ENCODE data around the gene SLC34A3. TPM values are rescaled to one million over a fixed set of nuclear protein-coding genes. Genes with fewer than 3 reads are reported as not detected.
A peak's percentile ranks its signal among the peaks of the same experiment; 100 is the strongest.

The SLC34A3 gene
- total and polyA plus RNA-seq, 2 of the 8 experiments (the other 6 are each of a cell fraction or from before 2014, with no cell fraction given), result 0.08 TPM; not detected in 1

- Histone ChIP-seq H3K14ac (ENCODE audit: insufficient read length) (no peak overlapping the region), H2BK120ac (replicated peaks; ENCODE audit: low read depth, low read length) (no peak overlapping the region), H2BK12ac (ENCODE audit: low read depth, low read length) (peak overlapping the region; percentile 23; the same call in 1 of the 2 replicates), H3K79me1 (ENCODE audit: low read depth, low read length) (no peaks in the 10 kb centered on the region; the same call in 1 of the 2 replicates), H2AK5ac (ENCODE audit: low read depth, low read length) (no peak overlapping the region), H3K23ac (ENCODE audit: insufficient read length) (no peak overlapping the region), H3K9me3 (ENCODE audit: insufficient read depth in 2 of 2, low read depth in 1 of 2, low read length in 1 of 2) (no peaks in the 10 kb centered on the region; a peak in 1 of 4 replicates), H3K27me3 (replicated peaks in 1 of 4; ENCODE audit: control insufficient read depth in 3 of 4, extremely low read depth in 1 of 4, insufficient read depth in 3 of 4, low read length in 3 of 4) (peaks cover 2 to 27% (median 14%) of the 10 kb centered on the region in 4 experiments; a peak in 6 of 7 replicates), H3K18ac (ENCODE audit: extremely low read depth, low read length) (no peak overlapping the region; the same call in 1 of the 2 replicates), H4K8ac (ENCODE audit: extremely low read depth, insufficient read depth, low read length) (peak overlapping the region; percentile 66; the same call in 1 of the 2 replicates), H3K23me2 (ENCODE audit: low read depth, low read length) (peaks cover 11% of the 10 kb centered on the region; the same call in 1 of the 2 replicates), H4K5ac (ENCODE audit: insufficient read length, low read depth, low read length) (no peak overlapping the region), H3K4me3 (ENCODE audit: extremely low read depth in 1 of 4, insufficient read depth in 2 of 4, low read depth in 3 of 4, low read length in 4 of 4) (peak overlapping the region; percentile 26 to 70 (median 38); a peak in 7 of 8 replicates), H3K79me2 (ENCODE audit: control insufficient read depth in 1 of 2, insufficient read depth in 2 of 2, low read length in 2 of 2) (no peaks in the 10 kb centered on the region), H2BK5ac (ENCODE audit: low read depth, low read length) (no peak overlapping the region), H2BK20ac (ENCODE audit: low read length) (no peak overlapping the region), H3K56ac (replicated peaks; ENCODE audit: insufficient read length, low read depth, low read length) (no peak overlapping the region), H2AFZ (ENCODE audit: low read length) (no peak overlapping the region), H3K9ac (replicated peaks in 1 of 4; ENCODE audit: extremely low read depth in 1 of 4, low read depth in 3 of 4, low read length in 3 of 4) (no peak overlapping the region), H3K4ac (replicated peaks; ENCODE audit: insufficient read length, low read depth, low read length) (no peak overlapping the region), H4K91ac (replicated peaks; ENCODE audit: insufficient read length, low read length) (no peak overlapping the region), H3K4me2 (ENCODE audit: insufficient read depth in 1 of 2, low read depth in 2 of 2, low read length in 2 of 2) (peak overlapping the region; percentile 58 to 80; a peak in 3 of 4 replicates), H4K20me1 (replicated peaks in 1 of 2; ENCODE audit: control insufficient read depth in 1 of 2, insufficient read depth in 2 of 2, low read length in 2 of 2) (peaks cover 0 to 9% of the 10 kb centered on the region in 2 experiments), H3K27ac (ENCODE audit: low read depth, low read length) (no peak overlapping the region), H3K36me3 (ENCODE audit: control insufficient read depth in 2 of 4, insufficient read depth in 4 of 4, low read length in 3 of 4) (peaks cover 0 to 12% (median 0%) of the 10 kb centered on the region in 4 experiments; a peak in 2 of 8 replicates), H2BK15ac (ENCODE audit: low read length) (no peak overlapping the region), H3K4me1 (replicated peaks in 1 of 4; ENCODE audit: control insufficient read depth in 3 of 4, insufficient read depth in 4 of 4, low read length in 3 of 4) (peaks cover 0 to 24% (median 18%) of the 10 kb centered on the region in 4 experiments; a peak in 6 of 7 replicates)
- FAIRE-seq, result no peak
- CTCF ChIA-PET (ENCODE audit: partially characterized antibody), result interaction anchor here (0.8 to 1.2 kb wide), 6 partner anchors 17 to 153 kb away, joined by 3 to 6 read pairs (median 3); partner anchors contain the start of gene NRARP
- WGBS, 2 experiments (ENCODE audit: extremely low coverage in 1 of 2, insufficient coverage in 1 of 2, insufficient read length in 1 of 2, insufficient replicate concordance in 2 of 2, low coverage in 1 of 2, low lambda C conversion rate in 2 of 2, missing lambda C conversion rate in 1 of 2), result 76% methylated on average over 123 of the region's 139 CpGs; no CpG with 5 or more reads in 1 of the 2 experiments
- no peak for DNase-seq (ENCODE audit: low read depth in 1 of 2, low spot score in 2 of 2)
- POLR2A ChIA-PET (ENCODE audit: partially characterized antibody), result interaction anchor here (0.5 to 47.8 kb wide), 6 partner anchors 11 to 432 kb away, joined by 3 to 1462 read pairs (median 4); partner anchors contain the start of genes CYSRT1, EXD3, NDOR1 and NELFB
- TF ChIP-seq NRF1 (IDR thresholded peaks at IDR 0.05; ENCODE audit: low read depth, low read length) (no peak), FOSL1 (IDR thresholded peaks at IDR 0.05; ENCODE audit: insufficient read depth, low read depth, low read length) (no peak), GABPA (IDR thresholded peaks at IDR 0.05; ENCODE audit: borderline replicate concordance, insufficient read depth, low read length) (peak; percentile 54; the same call in 1 of the 2 replicates), CTCF (IDR thresholded peaks at IDR 0.05; ENCODE audit: control extremely low read depth in 1 of 3, insufficient read depth in 1 of 3, low read depth in 1 of 3, low read length in 3 of 3) (0 out of 4 replicates have a peak, but pooled peaks of 1 of the 3 experiments have one; percentile 17), SP2 (IDR thresholded peaks at IDR 0.05; ENCODE audit: low read length) (no peak), YY1 (IDR thresholded peaks at IDR 0.05; ENCODE audit: low read depth, low read length) (no peak), KDM4A (IDR thresholded peaks at IDR 0.05; ENCODE audit: low read depth, low read length, severe bottlenecking) (peak; percentile 29)
Observed at GRCh38 chr9:137278721-137279711, 48.3 kb downstream of the SLC34A3 start.

All from H1 (cell line).